ENCODE results near the gene COPS8. TPM values are rescaled to one million over a fixed set of nuclear protein-coding genes. Genes with fewer than 3 reads are reported as not detected.
A peak's percentile ranks its signal among the peaks of the same experiment; 100 is the strongest.

Gene COPS8
- total RNA-seq (2021; fragmentation: NEBNext Ultra II Directional; extraction: Animal tissue kit (Norgen Biotek cat#: 25700)): 100 to 1,000 TPM in 3 of 6 experiments, 10 to 100 TPM in 3; 86.8 to 107 (median 99.8) TPM
- long read RNA-seq, full-length matches to known transcripts: 163 of 171 reads
- long read RNA-seq, partial matches to known transcripts: 2 of 171 reads
- long read RNA-seq, other reads (novel, unspliced or antisense): 6 of 171 reads

DNA sequence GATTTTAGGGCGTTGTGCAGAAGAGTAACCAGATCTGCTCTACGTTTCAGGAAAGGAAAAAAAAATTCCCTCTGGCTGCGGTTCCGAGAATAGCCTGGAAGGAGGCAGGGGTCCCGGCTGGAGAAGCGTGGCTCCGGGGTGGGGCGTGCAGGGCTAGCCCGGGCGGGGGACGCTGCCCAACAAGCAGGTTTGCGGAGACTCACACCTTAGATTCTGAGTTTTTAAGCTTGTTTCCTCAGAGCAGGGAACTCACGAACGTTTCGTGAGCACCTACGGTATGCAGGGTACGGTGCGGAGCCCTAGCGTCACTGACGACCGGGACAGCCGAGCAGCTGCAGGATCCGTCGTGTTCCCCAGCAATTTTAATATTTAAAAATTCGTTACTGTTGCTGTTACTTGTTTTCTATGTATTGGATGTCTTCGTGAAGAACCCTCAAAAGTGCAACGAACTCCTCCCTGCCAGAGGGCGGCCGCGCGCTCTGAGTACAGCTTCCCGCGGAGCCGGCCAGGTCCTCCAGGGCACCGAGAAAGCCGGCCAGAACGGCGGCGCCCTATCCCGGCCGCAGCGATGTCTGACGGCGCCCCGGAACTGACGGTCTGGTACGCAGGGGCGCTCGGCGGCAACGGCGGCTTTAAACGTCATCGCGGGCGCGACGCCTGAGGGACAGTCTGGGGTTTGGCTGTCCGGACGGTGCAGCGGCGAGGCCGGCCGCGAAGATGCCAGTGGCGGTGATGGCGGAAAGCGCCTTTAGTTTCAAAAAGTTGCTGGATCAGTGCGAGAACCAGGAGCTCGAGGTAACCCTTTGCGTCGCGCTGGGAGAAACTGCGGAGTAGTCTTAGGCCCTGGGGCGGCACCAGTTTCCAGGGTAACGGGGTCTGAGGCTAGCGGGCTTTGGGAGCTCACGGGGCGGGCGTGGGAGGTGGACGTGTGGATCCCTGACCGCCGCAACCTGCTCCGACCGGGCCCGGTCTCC is at the start of gene COPS8:
Gene COPS8, plus strand, starts transcription at position 642 of the 974 bp plus-strand sequence. Its CDS starts 76 bp downstream, at position 718.
- Mint-ChIP-seq H3K27me3 (ENCODE audit: insufficient read depth) (no peaks in the 10 kb centered on the region; the same call in none of the 2 replicates), H3K9me3 (no peaks in the 10 kb centered on the region), H3K4me1 (ENCODE audit: low read depth) (peaks cover 35% of the 10 kb centered on the region), H3K4me3 (peak within 1 kb of the TSS; percentile 99), H3K36me3 (ENCODE audit: low read depth) (peaks cover 5% of the 10 kb centered on the region; the same call in 1 of the 2 replicates), H3K27ac (peak within 1 kb of the TSS; percentile 99)
- TF ChIP-seq, protein P1, sequence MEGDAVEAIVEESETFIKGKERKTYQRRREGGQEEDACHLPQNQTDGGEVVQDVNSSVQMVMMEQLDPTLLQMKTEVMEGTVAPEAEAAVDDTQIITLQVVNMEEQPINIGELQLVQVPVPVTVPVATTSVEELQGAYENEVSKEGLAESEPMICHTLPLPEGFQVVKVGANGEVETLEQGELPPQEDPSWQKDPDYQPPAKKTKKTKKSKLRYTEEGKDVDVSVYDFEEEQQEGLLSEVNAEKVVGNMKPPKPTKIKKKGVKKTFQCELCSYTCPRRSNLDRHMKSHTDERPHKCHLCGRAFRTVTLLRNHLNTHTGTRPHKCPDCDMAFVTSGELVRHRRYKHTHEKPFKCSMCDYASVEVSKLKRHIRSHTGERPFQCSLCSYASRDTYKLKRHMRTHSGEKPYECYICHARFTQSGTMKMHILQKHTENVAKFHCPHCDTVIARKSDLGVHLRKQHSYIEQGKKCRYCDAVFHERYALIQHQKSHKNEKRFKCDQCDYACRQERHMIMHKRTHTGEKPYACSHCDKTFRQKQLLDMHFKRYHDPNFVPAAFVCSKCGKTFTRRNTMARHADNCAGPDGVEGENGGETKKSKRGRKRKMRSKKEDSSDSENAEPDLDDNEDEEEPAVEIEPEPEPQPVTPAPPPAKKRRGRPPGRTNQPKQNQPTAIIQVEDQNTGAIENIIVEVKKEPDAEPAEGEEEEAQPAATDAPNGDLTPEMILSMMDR (IDR thresholded peaks at IDR 0.05): peak; percentile 3
- peak; percentile 92 for DNase-seq

DNA sequence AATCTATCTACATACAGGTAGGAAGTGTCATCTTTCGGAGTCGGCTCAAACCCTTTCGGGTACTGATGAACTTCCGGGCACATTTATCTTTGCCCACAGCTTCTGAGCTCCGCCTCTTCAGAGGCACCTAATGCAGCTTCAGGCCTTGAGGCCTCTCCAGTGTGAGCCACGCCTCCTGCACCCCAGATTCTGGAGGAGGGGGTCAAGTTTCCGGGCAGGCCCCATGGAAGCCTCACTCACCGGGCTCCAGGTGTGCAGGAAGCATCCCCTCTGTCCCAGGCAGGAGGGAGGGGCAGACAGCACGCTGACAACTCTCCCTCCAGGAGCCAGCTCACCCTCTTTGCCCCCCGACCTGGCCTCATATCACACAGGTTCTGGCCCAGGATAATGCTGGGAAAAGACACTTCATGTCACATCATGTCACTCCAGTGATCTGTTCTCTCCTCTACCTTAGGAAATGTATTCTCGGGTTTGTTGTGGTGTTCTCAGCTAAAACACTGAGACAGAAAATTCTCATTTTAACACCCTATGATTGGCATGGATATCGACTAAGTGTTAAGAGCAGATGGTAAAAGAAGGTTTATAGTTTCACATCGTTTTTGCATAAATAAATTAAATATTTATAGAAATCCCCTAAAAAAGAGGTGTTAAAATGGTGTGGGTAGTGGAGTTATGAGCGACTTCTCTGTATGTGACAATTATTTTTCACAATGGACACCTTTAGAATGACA is 46.2 kb upstream of the COPS8 start:
- Mint-ChIP-seq H3K9me3 (no peaks in the 10 kb centered on the region), H3K4me1 (ENCODE audit: low read depth) (no peaks in the 10 kb centered on the region), H3K27me3 (ENCODE audit: insufficient read depth) (peaks cover 9% of the 10 kb centered on the region), H3K36me3 (ENCODE audit: low read depth) (no peaks in the 10 kb centered on the region), H3K4me3 (no peak overlapping the region), H3K27ac (no peak overlapping the region)
- TF ChIP-seq, protein P1 (IDR thresholded peaks at IDR 0.05): no peak
- DNase-seq: no peak

DNA sequence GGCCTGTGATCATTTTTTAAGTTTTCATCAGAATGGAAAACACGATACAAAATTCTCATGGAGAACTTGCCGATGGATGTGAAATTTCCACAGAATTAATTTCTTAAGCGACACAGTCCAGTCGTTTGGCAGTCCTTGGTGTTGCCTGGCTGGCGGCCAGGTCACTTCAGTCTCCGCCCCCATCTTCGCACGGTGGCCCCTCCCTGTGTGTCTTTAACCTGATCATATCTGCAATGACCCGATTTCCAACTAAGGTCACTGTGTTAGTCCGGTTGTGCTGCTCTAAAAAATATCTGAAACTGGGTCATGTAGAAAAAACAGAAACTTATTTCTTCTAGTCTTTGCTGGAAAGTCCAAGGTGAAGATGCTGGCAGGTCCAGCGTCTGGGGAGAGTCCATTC is 44.5 kb upstream of the COPS8 start:
- DNase-seq: no peak

DNA sequence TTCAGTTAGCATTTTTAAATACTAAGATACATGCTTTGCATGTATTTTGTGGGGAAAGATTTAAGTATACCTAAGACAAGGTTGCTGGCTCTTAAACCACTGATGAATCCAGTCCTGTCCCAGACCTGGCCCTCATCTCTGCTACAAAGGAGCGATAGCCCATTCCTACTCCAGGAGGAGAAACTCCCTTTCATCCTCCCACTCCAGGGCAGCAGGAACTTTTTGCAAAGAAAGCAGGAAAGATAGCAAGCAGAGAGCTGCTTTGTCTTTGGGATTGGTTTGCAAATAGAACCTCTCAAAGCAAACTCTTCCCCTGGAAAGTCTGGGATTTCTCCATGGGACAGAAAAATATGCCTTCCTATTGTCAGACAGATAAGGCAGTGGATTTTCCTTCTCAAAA is 43.6 kb upstream of the COPS8 start:
- H3K4me1 Mint-ChIP-seq (ENCODE audit: low read depth): no peaks in the 10 kb centered on the region
- no peak for DNase-seq
- TF ChIP-seq, protein P1 (IDR thresholded peaks at IDR 0.05): no peak
- peaks cover 13% of the 10 kb centered on the region for H3K27me3 Mint-ChIP-seq (ENCODE audit: insufficient read depth)
- no peak overlapping the region for H3K4me3 Mint-ChIP-seq
- H3K9me3 Mint-ChIP-seq: no peaks in the 10 kb centered on the region
- no peak overlapping the region for H3K27ac Mint-ChIP-seq
- H3K36me3 Mint-ChIP-seq (ENCODE audit: low read depth): no peaks in the 10 kb centered on the region

More for the DNA sequence above, 44.5 kb upstream of the COPS8 start:
- Mint-ChIP-seq H3K36me3 (ENCODE audit: low read depth) (no peaks in the 10 kb centered on the region), H3K27ac (no peak overlapping the region), H3K9me3 (no peaks in the 10 kb centered on the region), H3K27me3 (ENCODE audit: insufficient read depth) (peaks cover 10% of the 10 kb centered on the region), H3K4me1 (ENCODE audit: low read depth) (no peaks in the 10 kb centered on the region), H3K4me3 (no peak overlapping the region)
- TF ChIP-seq, protein P1 (IDR thresholded peaks at IDR 0.05): no peak

DNA sequence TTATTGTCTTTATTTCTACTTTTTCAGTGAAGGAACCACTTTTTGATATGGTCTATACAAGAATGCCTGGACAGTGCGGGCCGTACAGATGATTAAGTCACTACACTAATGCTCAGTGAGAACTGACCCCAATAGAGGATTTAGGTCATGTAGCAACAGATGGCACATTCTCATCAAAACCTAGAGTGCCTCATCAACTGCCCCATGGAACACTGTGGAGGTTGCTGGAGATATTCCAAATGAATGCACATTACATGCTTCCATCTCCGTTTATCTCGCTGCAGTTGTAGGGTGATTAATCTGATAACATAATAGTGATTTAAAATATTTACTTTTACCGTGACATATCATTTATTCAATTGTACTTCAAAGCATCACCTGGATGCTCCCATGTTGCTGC is 41.8 kb upstream of the COPS8 start:
- Mint-ChIP-seq H3K36me3 (ENCODE audit: low read depth) (no peaks in the 10 kb centered on the region), H3K4me1 (ENCODE audit: low read depth) (no peaks in the 10 kb centered on the region), H3K27ac (no peak overlapping the region), H3K4me3 (no peak overlapping the region), H3K9me3 (peaks cover 10% of the 10 kb centered on the region), H3K27me3 (ENCODE audit: insufficient read depth) (peaks cover 9% of the 10 kb centered on the region)
- TF ChIP-seq, protein P1 (IDR thresholded peaks at IDR 0.05): no peak
- no peak for DNase-seq

Measured in HFFc6 (cell line).